OCI-LY1 (cell line): ENCODE data around the gene ESYT2.

ENCODE experiments used
- H2AFZ ChIP-seq: fragments of 200-600 bp; sonication (generic), shearing (Covaris generic); 2 replicates; pipeline ENCODE4 v1.6.0; 2014; ENCODE audit warnings: antibody characterized with exemption, mild to moderate bottlenecking, low read length
- H3F3A ChIP-seq: fragments of 200-600 bp; sonication (generic), shearing (Covaris generic); 2 replicates; pipeline ENCODE4 v1.6.0; 2014; ENCODE audit warnings: mild to moderate bottlenecking, antibody characterized with exemption, low read length, moderate library complexity; ENCODE audit not compliant: insufficient read depth
- H3K27ac ChIP-seq: fragments of 200-600 bp; sonication (generic); 2 replicates; pipeline ENCODE4 v1.5.1; 2014; ENCODE audit warnings: low read length, mixed run types, mild to moderate bottlenecking, low read depth; ENCODE audit not compliant: poor library complexity, severe bottlenecking
- H3K27me3 ChIP-seq: fragments of 200-600 bp; sonication (generic); 2 replicates; pipeline ENCODE4 v1.6.0; 2014; ENCODE audit warnings: antibody characterized with exemption, mild to moderate bottlenecking, low read length, moderate library complexity; ENCODE audit not compliant: insufficient read depth
- H3K36me3 ChIP-seq: fragments of 200-600 bp; sonication (generic); 2 replicates; pipeline ENCODE4 v1.6.1; 2014; ENCODE audit warnings: mild to moderate bottlenecking, antibody characterized with exemption, low read length, moderate library complexity, mixed read lengths; ENCODE audit not compliant: insufficient read depth
- H3K4me1 ChIP-seq: fragments of 200-600 bp; sonication (generic); 2 replicates; pipeline ENCODE4 v1.5.1; 2014; ENCODE audit warnings: mild to moderate bottlenecking, low read length, moderate library complexity; ENCODE audit not compliant: insufficient read depth, severe bottlenecking
- H3K4me2 ChIP-seq: fragments of 200-600 bp; sonication (generic), shearing (Covaris generic); 2 replicates; pipeline ENCODE4 v1.6.1; 2014; ENCODE audit warnings: low read length
- H3K4me3 ChIP-seq: fragments of 200-600 bp; sonication (generic); 2 replicates; pipeline ENCODE4 v1.5.1; 2014; ENCODE audit warnings: low read length, low read depth, mild to moderate bottlenecking, mixed read lengths; ENCODE audit not compliant: poor library complexity, severe bottlenecking
- H3K79me2 ChIP-seq: fragments of 200-600 bp; shearing (Covaris generic); 2 replicates; pipeline ENCODE4 v1.6.1; 2016; ENCODE audit warnings: mixed run types, low read length, mixed read lengths; ENCODE audit not compliant: insufficient read depth
- H3K9ac ChIP-seq: fragments of 200-600 bp; sonication (generic), shearing (Covaris generic); 2 replicates; pipeline ENCODE4 v1.6.1; 2014; ENCODE audit warnings: mild to moderate bottlenecking, low read length, mixed read lengths
- H3K9me2 ChIP-seq: fragments of 200-600 bp; sonication (generic), shearing (Covaris generic); 2 replicates; pipeline ENCODE4 v1.6.1; 2014; ENCODE audit warnings: low read depth, mild to moderate bottlenecking, low read length, mixed read lengths
- H3K9me3 ChIP-seq: fragments of 200-600 bp; shearing (Covaris generic); 2 replicates; pipeline ENCODE4 v1.6.1; 2014; ENCODE audit warnings: low read length, mixed read lengths
- H4K20me1 ChIP-seq: fragments of 200-600 bp; sonication (generic), shearing (Covaris generic); 2 replicates; pipeline ENCODE4 v1.6.0; 2016; ENCODE audit warnings: mild to moderate bottlenecking, low read length; ENCODE audit not compliant: insufficient read depth
- CTCF ChIP-seq: fragments of 200-600 bp; sonication (generic), shearing (Covaris generic); IDR thresholded peaks from 2 replicates; pipeline ENCODE4 v1.5.1; 2017; ENCODE audit warnings: mild to moderate bottlenecking, antibody characterized with exemption, low read length, moderate library complexity, mixed read lengths
- EZH2 ChIP-seq: fragments of 200-600 bp; sonication (generic), shearing (Covaris generic); IDR thresholded peaks from 2 replicates; pipeline ENCODE4 v1.8.0; 2017; ENCODE audit warnings: borderline replicate concordance, mixed run types, mild to moderate bottlenecking, antibody characterized with exemption, low read length, moderate library complexity, mixed read lengths

Gene ESYT2

GRCh38 chr7:158732494-158733219, 96.7 kb downstream of the ESYT2 start:
- no peaks in the 10 kb centered on the region for H3K4me1 ChIP-seq
- no peaks in the 10 kb centered on the region for H4K20me1 ChIP-seq
- no peaks in the 10 kb centered on the region for H3F3A ChIP-seq
- H3K9me2 ChIP-seq, result no peaks in the 10 kb centered on the region
- no peak overlapping the region for H3K4me2 ChIP-seq
- H3K79me2 ChIP-seq, result no peaks in the 10 kb centered on the region
- H3K27me3 ChIP-seq, result no peaks in the 10 kb centered on the region
- H3K9me3 ChIP-seq, result no peaks in the 10 kb centered on the region
- no peak overlapping the region for H3K4me3 ChIP-seq
- no peak overlapping the region for H3K9ac ChIP-seq
- no peak overlapping the region for H2AFZ ChIP-seq
- no peak for TF ChIP-seq EZH2
- TF ChIP-seq CTCF, result peak; percentile 27; the same call in 1 of the 2 replicates
- no peak overlapping the region for H3K27ac ChIP-seq
- no peaks in the 10 kb centered on the region for H3K36me3 ChIP-seq

- no peak overlapping the region for H3K9ac ChIP-seq
- H3K4me2 ChIP-seq, result no peak overlapping the region
- H3K9me2 ChIP-seq, result no peaks in the 10 kb centered on the region
- H3K27ac ChIP-seq, result no peak overlapping the region
- H3K9me3 ChIP-seq, result no peaks in the 10 kb centered on the region
- H3K4me3 ChIP-seq, result no peak overlapping the region
- no peak for TF ChIP-seq EZH2
- TF ChIP-seq CTCF, result no peak
- no peaks in the 10 kb centered on the region for H3K79me2 ChIP-seq
- H3F3A ChIP-seq, result no peaks in the 10 kb centered on the region
- H4K20me1 ChIP-seq, result no peaks in the 10 kb centered on the region
- H2AFZ ChIP-seq, result no peak overlapping the region
- H3K4me1 ChIP-seq, result no peaks in the 10 kb centered on the region
- H3K27me3 ChIP-seq, result no peaks in the 10 kb centered on the region
- no peaks in the 10 kb centered on the region for H3K36me3 ChIP-seq
Measured at GRCh38 chr7:158731761-158732160, 97.5 kb downstream of the ESYT2 start.

GRCh38 chr7:158730383-158731346, 98.6 kb downstream of the ESYT2 start:
- H3F3A ChIP-seq, result no peaks in the 10 kb centered on the region
- H2AFZ ChIP-seq, result no peak overlapping the region
- H3K9me2 ChIP-seq, result no peaks in the 10 kb centered on the region
- no peaks in the 10 kb centered on the region for H3K36me3 ChIP-seq
- H4K20me1 ChIP-seq, result no peaks in the 10 kb centered on the region
- H3K4me3 ChIP-seq, result no peak overlapping the region
- H3K27ac ChIP-seq, result no peak overlapping the region
- H3K4me1 ChIP-seq, result no peaks in the 10 kb centered on the region
- no peaks in the 10 kb centered on the region for H3K27me3 ChIP-seq
- TF ChIP-seq EZH2 (no peak), CTCF (no peak)
- no peak overlapping the region for H3K4me2 ChIP-seq
- H3K9me3 ChIP-seq, result no peaks in the 10 kb centered on the region
- H3K9ac ChIP-seq, result no peak overlapping the region
- no peaks in the 10 kb centered on the region for H3K79me2 ChIP-seq
